ENCODE measurements around the gene GTF2A1.

DNA sequence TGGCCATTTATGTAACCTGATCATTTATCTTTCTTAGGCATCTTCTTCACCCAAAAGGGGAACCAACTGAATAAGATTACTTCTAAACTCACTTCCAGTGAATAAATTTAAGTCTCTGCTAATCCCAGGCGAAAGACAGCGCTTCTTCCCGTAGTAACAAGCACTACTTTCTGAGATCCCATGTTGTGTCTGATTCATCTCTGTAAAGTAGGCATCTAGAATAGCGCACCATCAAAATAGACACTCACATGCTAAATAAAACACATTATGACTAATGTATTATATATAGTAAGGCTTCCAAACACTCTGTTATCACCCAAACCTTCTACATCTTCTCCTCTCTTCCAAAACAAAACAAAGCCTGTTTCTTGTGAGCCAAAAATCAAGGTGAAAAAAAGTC lies 15.1 kb downstream of the GTF2A1 start:
- no peak for TF ChIP-seq CTCF (conservative IDR thresholded peaks at IDR 0.05 in 1 of 2, IDR thresholded peaks at IDR 0.05 in 1 of 2; ENCODE audit: extremely low read depth in 1 of 2, insufficient read depth in 1 of 2, low read depth in 1 of 2, low read length in 2 of 2)
- no peak for TF ChIP-seq EZH2 (IDR thresholded peaks at IDR 0.05; ENCODE audit: borderline replicate concordance, low read length)
